Thyroid gland (tissue), 4 donors: Measurements from ENCODE around the gene LMBRD1.

Source experiments
- CTCF ChIP-seq, 6 experiments: fragments of 200-600 bp in 3 of 6; fragments of 450-650 bp in 3 of 6; sonication (generic) in 3 of 6; IDR thresholded peaks; one replicate each; pipeline ENCODE4 v1.5.1; 2016 to 2019; ENCODE audit warnings: antibody characterized with exemption in 6 of 6, mild to moderate bottlenecking in 2 of 6, inconsistent platforms in 1 of 6, moderate library complexity in 1 of 6
- POLR2A ChIP-seq, 2 donors: fragments of 450-650 bp; IDR thresholded peaks; one replicate each; pipeline ENCODE4 v1.6.1; 2017; ENCODE audit warnings: antibody characterized with exemption in 2 of 2, mild to moderate bottlenecking in 2 of 2, moderate library complexity in 1 of 2

DNA sequence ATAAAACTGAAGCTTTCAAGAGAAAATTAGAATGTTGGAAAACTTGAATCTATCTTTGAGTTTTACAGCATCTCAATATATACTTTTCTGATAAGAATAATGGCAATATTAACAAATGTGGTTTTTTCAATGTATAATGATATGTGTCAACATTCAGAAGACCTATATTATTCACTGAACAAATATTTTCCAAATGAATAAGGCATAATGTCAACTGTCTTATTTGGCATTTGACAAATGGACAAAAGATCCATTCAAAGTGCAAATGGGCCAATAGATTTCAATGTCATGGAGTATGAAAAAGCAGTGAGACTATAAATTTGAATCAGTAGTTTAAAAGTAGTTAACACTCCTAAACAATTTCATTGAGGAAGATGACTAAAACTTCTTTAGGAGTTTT, 20.9 kb downstream of the LMBRD1 start:
- TF ChIP-seq CTCF (IDR thresholded peaks at IDR 0.05) (no peak), POLR2A (IDR thresholded peaks at IDR 0.05) (no peak)
